Spinal cord (tissue), 10 donors: ENCODE results near the gene TNFRSF14. TPM values are rescaled to one million over a fixed set of nuclear protein-coding genes. Genes with fewer than 3 reads are reported as not detected.

Source experiments
- DNase-seq, 6 donors: peaks; one replicate each; pipeline versions ENCODE4 v3.0.0 to v3.0.0-alpha.2; 2013 to 2015; ENCODE audit warnings: low spot score in 6 of 6, low read depth in 4 of 6
- H3K27ac ChIP-seq: one replicate; pipeline ENCODE4 v1.5.1; 2013; ENCODE audit warnings: low read depth, low read length, control low read depth
- H3K27me3 ChIP-seq: one replicate; pipeline ENCODE4 v1.6.1; 2013; ENCODE audit warnings: low read length; ENCODE audit not compliant: control insufficient read depth, insufficient read depth
- H3K36me3 ChIP-seq: one replicate; pipeline ENCODE4 v1.6.1; 2013; ENCODE audit warnings: low read length; ENCODE audit not compliant: control insufficient read depth, insufficient read depth
- H3K4me1 ChIP-seq: one replicate; pipeline ENCODE4 v1.6.1; 2013; ENCODE audit warnings: low read length; ENCODE audit not compliant: control insufficient read depth, insufficient read depth
- H3K4me3 ChIP-seq: one replicate; pipeline ENCODE4 v1.5.1; 2013; ENCODE audit warnings: low read depth, low read length, control low read depth
- H3K9me3 ChIP-seq: one replicate; pipeline ENCODE4 v1.6.1; 2013; ENCODE audit warnings: low read length; ENCODE audit not compliant: control insufficient read depth, insufficient read depth
- WGBS: methylation state at CpG from one replicate; pipeline ENCODE4 v1.1.5; 2013; ENCODE audit warnings: missing lambda C conversion rate; ENCODE audit not compliant: insufficient coverage; 5-methylcytosine and 5-hydroxymethylcytosine counted together
- polyA plus RNA-seq, 2 donors: library from polyadenylated mRNA; unstranded; fragments of 120-200 nt; gene quantifications; one replicate each; pipeline ENCODE4 v1.2.1, GENCODE V29; 2013; ENCODE audit not compliant: insufficient read length in 2 of 2
- total RNA-seq, 2 donors: library from RNA; depleted of rRNA in 1 of 2; stranded (reverse); fragments of 120-200 nt in 1 of 2; fragments of >200 nt in 1 of 2; gene quantifications; one replicate each; pipeline versions ENCODE4 v1.2.3 to v1.2.4, GENCODE V29; 2013 to 2014
- donor health status: healthy.

The TNFRSF14 gene
- total and polyA plus RNA-seq, 4 donors: 7.2 to 20.4 (median 12.3) TPM

DNA sequence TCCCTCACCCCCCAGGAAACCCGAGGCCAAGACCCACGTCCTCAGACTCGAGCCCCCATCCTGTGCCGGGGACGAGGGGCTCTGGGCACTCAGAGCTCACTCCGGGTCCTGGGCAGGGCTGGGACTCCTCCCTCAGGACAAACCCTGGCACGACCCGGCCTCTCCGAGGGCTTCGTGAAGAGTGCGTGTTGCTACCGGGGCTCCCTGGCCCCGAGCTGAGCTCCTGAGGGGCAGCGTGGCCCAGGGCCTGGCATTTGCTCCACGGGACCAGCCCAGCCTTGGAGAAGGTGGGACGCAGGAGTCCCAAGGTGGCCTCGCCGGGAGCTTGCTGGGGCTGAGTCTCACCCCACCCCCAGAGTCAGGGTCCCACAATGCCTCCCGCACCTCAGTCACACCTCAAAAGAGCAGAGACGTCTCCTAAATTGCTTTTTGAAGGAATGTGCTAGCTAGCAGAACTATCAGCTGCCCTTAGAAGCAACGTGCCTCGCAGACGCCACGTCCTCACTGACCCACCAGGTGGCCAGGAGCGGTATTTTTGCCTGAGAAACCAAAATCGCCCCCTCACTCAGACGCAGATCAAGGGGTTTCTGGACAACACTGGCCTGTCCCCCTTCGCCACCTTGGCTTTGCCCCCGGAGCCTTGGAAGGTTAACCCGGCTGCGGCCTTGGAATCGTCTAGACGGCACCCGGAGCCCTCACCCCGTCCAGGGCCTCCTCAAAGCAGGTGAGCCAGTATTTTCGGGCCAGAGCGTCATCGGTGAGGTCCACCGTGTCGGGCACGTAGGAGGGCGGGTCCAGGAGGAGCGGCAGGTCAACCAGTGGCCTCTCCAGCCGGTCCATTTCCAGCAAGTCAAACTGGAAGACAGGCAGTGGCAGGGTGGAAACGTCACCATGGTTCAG is 41.1 kb upstream of the TNFRSF14 start:
- Histone ChIP-seq H3K27ac (no peak overlapping the region), H3K36me3 (peaks cover 100% of the 10 kb centered on the region), H3K4me1 (no peaks in the 10 kb centered on the region), H3K9me3 (no peaks in the 10 kb centered on the region), H3K4me3 (no peak overlapping the region), H3K27me3 (no peaks in the 10 kb centered on the region)
- WGBS: 92% methylated on average over 44 of the region's 45 CpGs
- no peak for DNase-seq

DNA sequence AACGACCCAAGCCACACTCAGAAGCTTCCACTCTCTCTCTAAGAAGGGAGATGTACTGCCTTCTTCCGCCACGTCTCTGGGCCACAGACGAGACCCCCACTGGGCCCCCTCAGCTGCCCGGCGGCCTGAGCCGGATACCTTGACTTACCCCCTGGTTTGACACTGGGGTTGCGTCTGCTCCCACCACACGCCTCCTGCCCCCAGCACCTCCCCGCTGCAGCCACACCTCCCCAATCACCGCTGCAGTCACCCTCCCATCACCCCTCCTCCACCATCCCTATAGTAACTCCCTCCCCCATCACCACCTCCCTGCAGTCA is 40.4 kb upstream of the TNFRSF14 start:
- Histone ChIP-seq H3K27me3 (no peaks in the 10 kb centered on the region), H3K36me3 (peaks cover 100% of the 10 kb centered on the region), H3K4me1 (no peaks in the 10 kb centered on the region), H3K9me3 (no peaks in the 10 kb centered on the region), H3K4me3 (no peak overlapping the region), H3K27ac (no peak overlapping the region)
- no peak for DNase-seq
- 94% methylated on average over 11 of the region's 11 CpGs for WGBS

- no peaks in the 10 kb centered on the region for H3K4me1 ChIP-seq
- 95% methylated on average over 17 of the region's 17 CpGs for WGBS
- no peaks in the 10 kb centered on the region for H3K9me3 ChIP-seq
- peaks cover 100% of the 10 kb centered on the region for H3K36me3 ChIP-seq
- no peak overlapping the region for H3K27ac ChIP-seq
- DNase-seq: no peak
- H3K4me3 ChIP-seq: no peak overlapping the region
- H3K27me3 ChIP-seq: no peaks in the 10 kb centered on the region
These were observed 40.0 kb upstream of the TNFRSF14 start for GRCh38 chr1:2516124-2516523.

- peaks cover 98% of the 10 kb centered on the region for H3K36me3 ChIP-seq
- H3K4me1 ChIP-seq: no peaks in the 10 kb centered on the region
- H3K4me3 ChIP-seq: no peak overlapping the region
- H3K27ac ChIP-seq: no peak overlapping the region
- no peaks in the 10 kb centered on the region for H3K27me3 ChIP-seq
- no peak for DNase-seq
- 97% methylated on average over 14 of the region's 14 CpGs for WGBS
- no peaks in the 10 kb centered on the region for H3K9me3 ChIP-seq
These were observed 39.2 kb upstream of the TNFRSF14 start for GRCh38 chr1:2516946-2517345.

- peaks cover 89% of the 10 kb centered on the region for H3K36me3 ChIP-seq
- DNase-seq: no peak
- H3K9me3 ChIP-seq: no peaks in the 10 kb centered on the region
- no peak overlapping the region for H3K4me3 ChIP-seq
- H3K4me1 ChIP-seq: no peaks in the 10 kb centered on the region
- no peak overlapping the region for H3K27ac ChIP-seq
- 96% methylated on average over 16 of the region's 17 CpGs for WGBS
- H3K27me3 ChIP-seq: no peaks in the 10 kb centered on the region
These were observed 38.2 kb upstream of the TNFRSF14 start for GRCh38 chr1:2517966-2518365.

GRCh38 chr1:2518528-2518927 is 37.6 kb upstream of the TNFRSF14 start:
- WGBS: 92% methylated on average over 26 of the region's 26 CpGs
- DNase-seq: no peak
- Histone ChIP-seq H3K27ac (no peak overlapping the region), H3K4me3 (no peak overlapping the region), H3K9me3 (no peaks in the 10 kb centered on the region), H3K36me3 (peaks cover 87% of the 10 kb centered on the region), H3K4me1 (peaks cover 2% of the 10 kb centered on the region), H3K27me3 (no peaks in the 10 kb centered on the region)

DNA sequence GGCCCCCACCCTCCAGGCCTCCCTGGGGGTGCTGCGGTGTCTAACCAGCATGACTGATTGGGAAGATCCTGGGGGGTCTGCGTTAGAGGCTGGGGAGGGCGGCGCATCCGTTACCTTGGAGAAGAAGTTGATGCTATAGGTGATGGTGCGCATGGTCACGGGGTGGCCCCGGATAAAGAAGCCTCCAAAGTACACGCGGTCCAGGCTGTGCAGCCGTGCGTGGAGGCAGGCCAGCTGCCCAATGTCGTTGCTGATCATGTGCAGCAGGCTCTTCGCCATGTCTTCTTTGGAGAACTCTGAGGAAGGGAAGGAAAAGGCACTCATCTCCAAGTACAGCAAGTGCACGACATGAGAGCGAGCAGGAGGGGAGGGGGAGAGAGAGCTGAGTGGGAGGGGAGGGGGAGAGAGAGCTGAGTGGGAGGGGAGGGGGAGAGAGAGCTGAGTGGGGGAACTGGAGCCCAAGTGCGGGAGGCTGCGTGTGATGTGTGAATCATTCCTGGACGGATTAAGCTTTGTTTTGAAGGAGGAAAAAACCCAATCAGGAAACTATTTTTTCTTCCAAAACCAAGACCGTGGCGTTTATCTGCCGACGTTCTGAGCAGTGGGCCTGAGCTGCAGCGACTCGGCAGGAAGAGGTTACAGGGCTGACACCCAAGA is 37.0 kb upstream of the TNFRSF14 start:
- Histone ChIP-seq H3K9me3 (no peaks in the 10 kb centered on the region), H3K27me3 (no peaks in the 10 kb centered on the region), H3K27ac (no peak overlapping the region), H3K4me3 (no peak overlapping the region), H3K36me3 (peaks cover 85% of the 10 kb centered on the region), H3K4me1 (peaks cover 9% of the 10 kb centered on the region)
- 88% methylated on average over 22 of the region's 25 CpGs for WGBS
- DNase-seq: no peak

GRCh38 chr1:2519729-2520128 is 36.4 kb upstream of the TNFRSF14 start:
- Histone ChIP-seq H3K36me3 (peaks cover 82% of the 10 kb centered on the region), H3K4me3 (no peak overlapping the region), H3K4me1 (peaks cover 14% of the 10 kb centered on the region), H3K9me3 (no peaks in the 10 kb centered on the region), H3K27ac (no peak overlapping the region), H3K27me3 (no peaks in the 10 kb centered on the region)
- no peak for DNase-seq
- WGBS: 94% methylated on average over 30 of the region's 30 CpGs

- WGBS: 92% methylated on average over 17 of the region's 20 CpGs
- no peak for DNase-seq
- peaks cover 19% of the 10 kb centered on the region for H3K4me1 ChIP-seq
- no peaks in the 10 kb centered on the region for H3K9me3 ChIP-seq
- H3K36me3 ChIP-seq: peaks cover 77% of the 10 kb centered on the region
- no peaks in the 10 kb centered on the region for H3K27me3 ChIP-seq
- no peak overlapping the region for H3K27ac ChIP-seq
- no peak overlapping the region for H3K4me3 ChIP-seq
These were observed 36.0 kb upstream of the TNFRSF14 start for GRCh38 chr1:2520206-2520605.

GRCh38 chr1:2520806-2521205 is 35.4 kb upstream of the TNFRSF14 start:
- Histone ChIP-seq H3K4me3 (no peak overlapping the region), H3K4me1 (peaks cover 24% of the 10 kb centered on the region), H3K9me3 (no peaks in the 10 kb centered on the region), H3K27ac (no peak overlapping the region), H3K27me3 (no peaks in the 10 kb centered on the region), H3K36me3 (peaks cover 71% of the 10 kb centered on the region)
- WGBS: 95% methylated on average over 21 of the region's 21 CpGs
- DNase-seq: no peak
